Measurements from ENCODE around the gene CCDC33.

DNA sequence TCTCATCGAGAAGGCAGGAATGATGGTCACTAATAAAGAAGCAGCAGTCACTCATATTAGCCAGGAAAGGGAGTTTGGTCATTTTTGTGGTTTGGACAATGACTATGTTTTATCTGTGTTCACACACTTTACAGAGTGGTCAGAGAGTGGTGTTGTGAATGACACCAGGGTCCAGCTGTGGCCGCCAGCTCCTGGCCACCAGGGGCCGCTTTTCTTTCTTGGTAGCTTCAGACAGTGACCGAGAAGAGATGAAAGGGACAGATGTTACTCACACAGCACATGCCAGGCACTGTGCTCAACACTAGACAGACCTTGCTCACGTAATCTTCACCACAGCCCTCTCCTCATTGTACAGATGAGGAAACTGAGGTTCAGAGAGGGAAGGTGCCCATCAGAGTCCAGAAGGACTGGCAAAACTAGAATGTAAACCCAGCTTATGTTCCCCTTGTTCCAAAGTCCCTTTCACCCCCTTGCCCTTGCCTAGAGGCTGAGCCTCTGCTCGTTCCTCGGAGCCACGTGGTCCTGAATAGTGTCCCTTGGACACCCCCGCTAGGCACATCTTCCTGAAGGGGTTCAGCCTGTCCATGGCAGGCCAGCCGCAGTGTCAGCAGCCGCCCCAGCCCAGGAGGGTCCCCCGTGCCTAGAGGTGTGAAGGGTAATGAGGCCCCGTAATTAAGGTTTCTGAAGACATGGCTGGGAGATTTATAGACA is 75.8 kb downstream of the CCDC33 start:
- TF ChIP-seq, protein P1, sequence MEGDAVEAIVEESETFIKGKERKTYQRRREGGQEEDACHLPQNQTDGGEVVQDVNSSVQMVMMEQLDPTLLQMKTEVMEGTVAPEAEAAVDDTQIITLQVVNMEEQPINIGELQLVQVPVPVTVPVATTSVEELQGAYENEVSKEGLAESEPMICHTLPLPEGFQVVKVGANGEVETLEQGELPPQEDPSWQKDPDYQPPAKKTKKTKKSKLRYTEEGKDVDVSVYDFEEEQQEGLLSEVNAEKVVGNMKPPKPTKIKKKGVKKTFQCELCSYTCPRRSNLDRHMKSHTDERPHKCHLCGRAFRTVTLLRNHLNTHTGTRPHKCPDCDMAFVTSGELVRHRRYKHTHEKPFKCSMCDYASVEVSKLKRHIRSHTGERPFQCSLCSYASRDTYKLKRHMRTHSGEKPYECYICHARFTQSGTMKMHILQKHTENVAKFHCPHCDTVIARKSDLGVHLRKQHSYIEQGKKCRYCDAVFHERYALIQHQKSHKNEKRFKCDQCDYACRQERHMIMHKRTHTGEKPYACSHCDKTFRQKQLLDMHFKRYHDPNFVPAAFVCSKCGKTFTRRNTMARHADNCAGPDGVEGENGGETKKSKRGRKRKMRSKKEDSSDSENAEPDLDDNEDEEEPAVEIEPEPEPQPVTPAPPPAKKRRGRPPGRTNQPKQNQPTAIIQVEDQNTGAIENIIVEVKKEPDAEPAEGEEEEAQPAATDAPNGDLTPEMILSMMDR (IDR thresholded peaks at IDR 0.05) = peak in 1 of 3 experiments; percentile 35
- no peak for TF ChIP-seq POLR2A (IDR thresholded peaks at IDR 0.05; ENCODE audit: low read depth)
- TF ChIP-seq EP300 (IDR thresholded peaks at IDR 0.05) = no peak
